NCI-H82 treated with DMSO at 0.1 percent for 48 hours (cell line): ENCODE measurements around the gene HSPA4.

Experiments used
- DNase-seq: peaks from one replicate; lab custom pipeline; 2025; ENCODE audit not compliant: unreplicated experiment; lab: John Stamatoyannopoulos, UW

The HSPA4 gene

GRCh38 chr5:133088064-133088463 is 36.3 kb downstream of the HSPA4 start:
- no peak for DNase-seq

- no peak for DNase-seq
Measured at GRCh38 chr5:133091034-133091433, 39.2 kb downstream of the HSPA4 start.

GRCh38 chr5:133106343-133106742 is 54.5 kb downstream of the HSPA4 start:
- no peak for DNase-seq

- DNase-seq: no peak
Measured at GRCh38 chr5:133106761-133107572, 55.2 kb downstream of the HSPA4 start.

- no peak for DNase-seq
Measured at GRCh38 chr5:133108481-133108921, 56.7 kb downstream of the HSPA4 start.

- DNase-seq: no peak
Measured at GRCh38 chr5:133109655-133110483, 58.1 kb downstream of the HSPA4 start.

- DNase-seq: no peak
Measured at GRCh38 chr5:133110709-133111108, 58.9 kb downstream of the HSPA4 start.

GRCh38 chr5:133111299-133111698 is 59.5 kb downstream of the HSPA4 start:
- peak; percentile 34 for DNase-seq

GRCh38 chr5:133112026-133112660 is 60.3 kb downstream of the HSPA4 start:
- no peak for DNase-seq

GRCh38 chr5:133113331-133114061 is 61.7 kb downstream of the HSPA4 start:
- no peak for DNase-seq

GRCh38 chr5:133114166-133114932 is 62.5 kb downstream of the HSPA4 start:
- DNase-seq: no peak

GRCh38 chr5:133114933-133115310 is 63.1 kb downstream of the HSPA4 start:
- no peak for DNase-seq

- no peak for DNase-seq
Measured at GRCh38 chr5:133116601-133117000, 64.8 kb downstream of the HSPA4 start.

GRCh38 chr5:133117166-133117911 is 65.5 kb downstream of the HSPA4 start:
- no peak for DNase-seq

GRCh38 chr5:133117912-133118445 is 66.2 kb downstream of the HSPA4 start:
- DNase-seq: no peak

GRCh38 chr5:133118741-133119140 is 66.9 kb downstream of the HSPA4 start:
- DNase-seq: no peak

GRCh38 chr5:133119233-133119711 is 67.5 kb downstream of the HSPA4 start:
- DNase-seq: peak; percentile 48

GRCh38 chr5:133120156-133120750 is 68.4 kb downstream of the HSPA4 start:
- DNase-seq: no peak

GRCh38 chr5:133121080-133121479 is 69.3 kb downstream of the HSPA4 start:
- DNase-seq: no peak
